IMR-90 (cell line): ENCODE data around the gene CCL11.

ENCODE experiments used
- CEBPB ChIP-seq: IDR thresholded peaks from 2 replicates; pipeline ENCODE4 v1.6.1; 2012; ENCODE audit warnings: low read depth, low read length, improper control_type of control experiment
- CTCF ChIP-seq: conservative IDR thresholded peaks from 2 replicates; pipeline ENCODE4 v1.5.1; 2012; ENCODE audit warnings: mild to moderate bottlenecking, low read depth, low read length, improper control_type of control experiment
- MAFK ChIP-seq: IDR thresholded peaks from 2 replicates; pipeline ENCODE4 v1.6.1; 2012; ENCODE audit warnings: low read depth, low read length, improper control_type of control experiment
- MXI1 ChIP-seq: IDR thresholded peaks from 2 replicates; pipeline ENCODE4 v1.6.1; 2012; ENCODE audit warnings: low read depth, mild to moderate bottlenecking, low read length, moderate library complexity, borderline replicate concordance
- POLR2A ChIP-seq: IDR thresholded peaks from 2 replicates; pipeline ENCODE4 v1.6.1; 2012; ENCODE audit warnings: mild to moderate bottlenecking, low read depth, low read length
- RAD21 ChIP-seq: IDR thresholded peaks from 2 replicates; pipeline ENCODE4 v1.6.1; 2012; ENCODE audit warnings: low read length, improper control_type of control experiment
- RFX5 ChIP-seq: IDR thresholded peaks from 2 replicates; pipeline ENCODE4 v1.8.0; 2012; ENCODE audit warnings: low read depth, mild to moderate bottlenecking, low read length, moderate library complexity
- USF2 ChIP-seq: fragments of 150-350 bp; IDR thresholded peaks from 2 replicates; pipeline ENCODE4 v1.6.1; 2017; ENCODE audit warnings: mild to moderate bottlenecking, antibody characterized with exemption, low read length, low read depth

- no peak for TF ChIP-seq CEBPB
- TF ChIP-seq CTCF: no peak
- no peak for TF ChIP-seq RFX5
- no peak for TF ChIP-seq POLR2A
- TF ChIP-seq RAD21: no peak
- no peak for TF ChIP-seq USF2
- no peak for TF ChIP-seq MXI1
- no peak for TF ChIP-seq MAFK
Measured at GRCh38 chr17:34249061-34249460, 36.5 kb upstream of the CCL11 start.
